HG02798 (cell line): Measurements from ENCODE around the gene RAD51B.
"Not testable (repeated sequence)": the region's sequence is repeated elsewhere in the genome, so short reads cannot be mapped to it uniquely, and the experiment has no call there.

Experiments used
- ATAC-seq: cut with Tn5 transposase; IDR thresholded peaks from one replicate; pipeline ENCODE4 v1.9.1; 2021; ENCODE audit warnings: mild to moderate bottlenecking; ENCODE audit not compliant: unreplicated experiment, poor library complexity

RAD51B gene

DNA sequence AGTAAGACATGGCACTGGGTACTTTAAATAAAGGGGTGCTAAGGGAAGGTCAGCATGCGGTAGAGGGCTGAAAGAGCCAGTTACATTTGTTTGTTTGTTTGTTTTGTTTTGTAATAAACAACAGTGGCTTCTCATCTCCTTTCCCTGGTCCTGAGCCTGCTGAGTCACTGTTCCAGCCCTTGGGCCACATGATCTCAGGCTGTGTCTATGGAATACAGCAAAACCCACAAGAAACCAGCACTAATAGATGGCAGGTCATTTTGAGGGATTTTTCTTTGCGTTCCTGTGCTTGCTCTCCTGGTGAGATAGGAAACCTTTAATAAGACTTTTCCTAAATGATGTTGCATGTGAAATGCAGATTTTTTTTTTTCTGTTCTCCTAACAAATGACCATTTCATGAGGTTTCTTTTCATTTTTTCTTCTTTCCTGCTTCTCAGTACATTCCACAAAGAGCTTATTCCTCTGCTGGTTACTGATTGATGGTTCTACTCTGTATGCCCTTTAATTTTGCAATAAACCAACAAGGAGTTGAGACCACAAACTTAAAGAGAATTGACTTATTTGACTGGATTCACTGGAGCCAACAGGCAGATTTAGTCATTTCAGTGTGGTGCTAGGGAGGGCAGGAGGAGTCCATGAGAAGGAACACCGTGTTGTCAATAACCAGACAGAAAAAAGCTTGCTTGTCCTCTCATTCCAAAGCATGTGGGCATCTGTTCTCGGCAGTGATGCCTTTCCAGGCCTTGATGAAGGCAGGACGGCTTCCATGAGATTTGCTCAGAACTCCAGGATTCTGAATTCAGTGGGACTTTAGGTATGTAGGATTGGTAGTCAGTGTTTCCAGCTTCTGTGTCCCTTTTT is 459.2 kb downstream of the RAD51B start:
- no peak for ATAC-seq

DNA sequence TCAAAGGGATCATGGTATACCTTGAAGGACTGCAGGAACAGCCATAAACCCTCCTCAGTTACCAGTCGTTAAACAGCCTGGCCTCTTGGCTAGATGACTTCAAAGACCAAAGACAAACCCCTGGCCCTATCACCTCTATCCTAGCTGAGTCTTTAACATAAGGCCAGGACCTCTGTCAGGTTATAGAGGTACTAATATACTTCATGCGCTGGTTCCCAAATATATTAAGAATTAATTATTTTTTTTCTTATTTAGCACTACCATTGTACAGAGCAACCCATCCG is 459.8 kb downstream of the RAD51B start:
- ATAC-seq, result no peak

DNA sequence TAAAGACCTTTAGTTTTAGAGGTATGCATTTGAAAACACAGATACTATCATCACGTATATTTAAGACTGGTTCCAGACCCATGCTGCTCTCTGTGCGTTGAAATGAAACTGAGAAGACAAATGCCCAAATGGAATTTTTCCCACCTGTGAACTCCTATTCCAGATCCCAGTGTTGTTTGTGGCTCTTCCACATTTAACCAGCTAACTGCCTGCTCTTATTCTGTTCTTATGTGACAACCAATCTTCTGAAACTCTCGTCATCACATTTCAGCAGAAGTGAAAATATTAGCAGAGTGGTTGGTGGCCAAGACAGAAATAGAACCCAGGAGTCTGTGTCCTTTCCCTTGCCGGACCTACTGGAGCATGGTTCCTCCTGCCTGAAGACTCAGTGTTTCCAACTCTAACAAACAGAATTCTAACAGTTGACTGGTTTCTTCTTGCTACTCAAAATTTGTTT is 460.2 kb downstream of the RAD51B start:
- peak; percentile 48 for ATAC-seq

DNA sequence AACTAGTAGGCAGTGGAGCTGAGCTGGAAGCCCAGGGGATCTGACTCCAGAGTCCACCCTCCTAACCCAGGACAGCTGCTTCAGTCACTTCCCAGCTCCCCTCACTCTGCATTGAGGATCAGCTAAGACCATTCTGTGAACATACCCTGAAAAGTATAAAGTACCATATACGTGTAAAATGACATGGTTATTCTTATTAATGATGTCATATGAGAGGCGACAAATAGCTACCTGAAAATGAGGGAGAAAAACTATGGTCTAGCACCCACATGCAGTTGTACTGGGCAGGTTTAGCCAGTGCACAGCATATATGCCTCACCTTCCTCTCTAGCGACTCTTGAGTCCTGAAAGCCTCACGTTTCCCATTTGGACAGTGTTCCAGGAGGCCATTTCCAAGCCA is 461.9 kb downstream of the RAD51B start:
- ATAC-seq, result no peak

DNA sequence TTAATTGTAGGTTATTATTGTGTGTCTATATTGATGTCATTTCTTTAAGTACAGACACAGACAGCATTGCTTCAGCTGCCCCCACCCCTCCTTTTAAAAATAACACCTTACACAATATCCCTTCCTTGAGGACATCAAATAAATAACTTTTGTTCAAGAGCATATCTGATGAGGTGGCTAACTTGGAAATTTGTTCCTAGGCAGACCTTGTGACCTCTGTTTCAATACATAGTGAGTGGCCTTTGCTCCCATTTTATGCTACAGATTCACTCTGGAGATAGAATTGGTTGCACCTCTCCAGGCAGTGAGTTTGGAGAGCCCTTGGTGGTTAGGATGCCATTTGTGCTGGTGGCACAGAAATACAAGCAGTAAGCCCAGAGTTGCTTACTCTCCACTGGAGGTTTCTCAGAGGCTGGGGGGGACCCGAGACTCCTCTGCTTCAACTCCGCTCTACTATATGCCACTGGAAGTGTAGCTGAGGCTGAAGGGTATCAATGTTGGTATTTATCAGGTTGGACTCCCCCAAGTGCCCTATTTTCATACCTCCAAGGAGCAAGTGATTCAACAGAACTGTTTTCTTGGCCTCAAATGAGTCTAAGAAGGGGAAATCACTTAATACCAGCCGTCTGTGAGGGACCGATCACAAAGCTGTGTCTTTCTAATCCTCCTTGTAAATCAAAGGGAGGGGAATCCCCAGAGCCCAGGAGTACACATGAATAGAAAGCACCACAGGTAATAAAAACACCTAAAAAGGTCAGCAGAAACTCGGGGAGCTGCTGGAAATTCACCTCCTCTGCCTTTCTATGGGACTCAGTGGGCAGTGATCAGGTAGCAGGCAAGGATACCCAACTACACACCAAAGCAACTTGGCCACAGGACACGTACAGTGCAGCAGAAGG is 463.1 kb downstream of the RAD51B start:
- peak; percentile 23 for ATAC-seq

DNA sequence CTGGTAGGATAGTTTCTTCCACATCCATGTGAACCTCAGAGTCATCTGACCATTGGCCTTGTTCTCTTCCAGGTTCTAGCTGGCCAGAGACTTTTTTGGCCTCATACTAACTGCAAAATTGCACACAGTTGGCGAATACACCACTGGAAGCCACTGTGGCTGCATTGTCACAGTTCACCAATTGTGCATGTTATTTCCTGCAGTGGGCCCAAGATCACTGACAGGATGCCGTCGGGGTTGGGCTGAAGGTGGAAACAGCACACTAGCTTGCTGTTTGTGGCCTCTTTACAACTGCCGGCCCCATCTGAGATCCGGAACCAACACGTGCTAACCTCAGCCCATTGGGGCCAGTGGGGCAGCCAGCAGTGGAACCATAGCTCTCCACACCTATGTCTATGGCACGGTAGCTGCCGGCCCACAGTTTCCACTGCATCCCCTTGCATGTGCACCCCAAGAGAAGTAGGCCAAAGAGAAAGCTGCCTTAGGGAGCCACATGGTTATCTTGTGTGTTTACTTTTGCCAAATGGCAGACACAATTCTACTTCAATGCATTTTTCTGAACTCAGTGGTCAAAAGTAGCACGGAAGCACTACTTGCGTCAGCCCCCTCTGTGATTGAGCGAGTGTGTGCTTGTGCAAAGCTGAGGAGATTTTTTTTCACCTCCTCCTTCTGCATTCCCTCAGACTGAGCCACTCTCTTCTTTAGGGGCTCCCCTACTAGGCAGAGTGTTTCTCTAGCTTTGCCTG is 464.0 kb downstream of the RAD51B start:
- peak; percentile 59 for ATAC-seq

DNA sequence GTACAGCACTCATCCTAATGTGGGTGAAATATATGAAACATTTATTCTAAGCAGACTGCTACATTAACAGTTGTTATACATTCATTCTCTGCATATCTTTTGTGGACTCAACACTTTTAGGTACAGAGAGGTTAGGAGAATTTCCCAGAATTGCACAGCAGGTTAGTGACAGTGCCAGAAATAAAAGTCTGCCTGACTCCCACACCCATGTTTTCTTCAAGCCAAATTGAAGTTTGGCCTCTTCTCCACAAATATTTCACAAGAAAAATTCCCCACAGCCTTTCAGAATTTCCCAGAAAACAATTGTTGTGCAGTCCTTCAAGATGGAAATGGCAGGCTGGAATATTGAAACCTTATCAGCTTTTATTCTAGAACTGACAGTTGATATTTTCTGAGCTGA is 464.8 kb downstream of the RAD51B start:
- ATAC-seq, result no peak

DNA sequence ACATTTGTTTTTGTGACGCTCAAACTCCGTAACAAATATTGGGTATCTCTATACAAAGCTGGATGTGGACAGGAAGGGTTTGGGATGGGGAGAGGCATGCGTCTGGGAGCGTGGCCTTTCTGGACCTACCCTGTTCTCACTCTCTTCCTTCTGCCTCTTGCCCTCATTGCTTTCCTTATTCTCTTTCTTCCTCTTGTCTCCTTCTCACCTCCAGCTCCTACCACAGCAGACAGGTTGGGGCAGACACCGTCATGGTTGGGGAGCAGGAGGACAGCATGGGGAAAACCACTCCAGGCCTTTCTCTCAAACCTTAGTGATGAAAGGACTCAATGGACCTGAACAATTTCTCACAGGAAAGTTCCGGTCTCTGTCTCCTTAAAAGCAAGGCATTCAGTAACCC is 465.3 kb downstream of the RAD51B start:
- ATAC-seq, result no peak

DNA sequence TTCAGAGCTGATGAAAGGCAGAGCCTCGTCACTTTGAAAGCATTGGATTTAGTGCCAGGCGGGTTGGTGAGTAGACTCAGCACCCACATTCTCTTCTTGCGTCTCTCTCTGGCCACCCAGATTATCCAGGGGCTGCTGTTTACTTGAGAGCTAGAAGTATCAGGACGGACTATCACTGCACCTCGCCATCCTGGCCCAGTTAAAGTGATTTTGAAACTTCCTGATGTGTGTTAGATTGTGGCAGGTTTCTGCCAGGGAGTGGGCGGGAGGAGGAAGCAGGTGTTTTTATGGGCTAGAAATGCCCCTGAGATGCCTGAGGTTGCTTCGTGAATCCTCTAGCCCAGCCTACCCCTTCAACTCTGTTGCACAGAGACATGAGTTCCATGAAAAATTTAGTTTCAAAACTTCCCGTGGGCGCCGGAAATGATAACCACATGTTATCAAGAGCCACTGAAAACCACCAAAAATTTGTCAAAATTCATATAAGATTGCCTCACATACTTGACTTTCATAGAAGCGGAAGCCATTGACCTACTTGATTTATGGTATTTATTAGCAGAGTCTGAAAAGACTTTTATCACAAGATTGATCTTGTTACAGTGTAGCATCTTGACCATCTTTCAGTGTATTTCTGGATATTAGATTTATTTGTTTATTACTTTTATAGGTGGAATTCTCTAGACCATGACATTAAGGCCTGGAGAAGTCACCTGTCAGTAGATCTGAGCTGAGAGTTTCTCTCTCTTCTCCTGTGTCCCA is 466.0 kb downstream of the RAD51B start:
- ATAC-seq, result peak; percentile 35

DNA sequence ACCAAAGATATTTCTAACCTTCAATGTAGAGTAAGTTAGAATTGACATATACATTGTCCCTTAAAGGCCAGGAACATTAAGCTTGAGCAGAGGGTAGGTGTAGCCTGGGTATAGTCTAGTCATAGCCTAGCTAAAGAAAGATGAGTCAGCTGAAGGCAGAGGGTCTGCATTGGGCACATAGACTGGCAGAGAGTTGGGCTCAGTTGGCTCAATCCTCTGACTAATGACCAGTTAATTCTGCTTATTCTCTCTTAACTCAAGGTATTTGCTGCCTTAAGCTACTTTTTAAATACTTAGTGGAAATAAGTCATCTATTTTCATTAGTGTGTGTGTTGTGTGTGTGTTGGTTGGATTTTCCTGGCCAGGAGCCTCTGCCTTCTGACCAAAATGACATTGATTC is 467.1 kb downstream of the RAD51B start:
- ATAC-seq, result no peak

DNA sequence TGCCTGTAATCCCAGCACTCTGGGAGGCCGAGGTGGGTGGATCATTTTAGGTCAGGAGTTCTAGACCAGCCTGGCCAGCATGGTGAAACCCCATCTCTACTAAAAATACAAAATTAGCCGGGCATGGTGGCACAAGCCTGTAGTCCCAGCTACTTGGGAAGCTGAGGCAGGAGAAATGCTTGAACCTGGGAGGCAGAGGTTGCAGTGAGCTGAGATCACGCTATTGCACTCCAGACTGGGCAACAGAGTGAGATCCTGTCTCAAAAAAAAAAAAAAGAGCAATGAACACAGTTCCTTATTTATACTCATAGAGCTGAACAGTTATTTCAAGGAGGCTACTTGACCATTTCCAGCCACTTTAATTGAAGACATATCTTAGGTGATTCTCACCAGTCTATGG is 469.9 kb downstream of the RAD51B start:
- not testable (repeated sequence) for ATAC-seq

DNA sequence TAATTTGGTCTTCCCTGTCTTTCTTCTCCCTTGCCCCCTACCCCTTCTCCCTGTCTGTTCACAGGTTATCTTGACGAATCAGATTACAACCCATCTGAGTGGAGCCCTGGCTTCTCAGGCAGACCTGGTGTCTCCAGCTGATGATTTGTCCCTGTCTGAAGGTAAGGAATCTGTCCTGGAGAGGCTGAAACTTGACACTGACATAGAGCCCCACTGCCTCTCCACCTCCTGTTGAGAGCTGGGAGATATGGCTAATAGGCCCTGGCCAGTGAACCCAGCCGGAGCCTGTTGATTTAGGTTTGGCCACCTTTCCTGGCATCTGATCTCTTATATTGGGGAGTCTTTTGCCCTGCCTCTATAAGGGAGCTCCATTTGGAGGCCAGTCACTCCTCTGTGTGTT is 472.2 kb downstream of the RAD51B start:
- ATAC-seq, result no peak

DNA sequence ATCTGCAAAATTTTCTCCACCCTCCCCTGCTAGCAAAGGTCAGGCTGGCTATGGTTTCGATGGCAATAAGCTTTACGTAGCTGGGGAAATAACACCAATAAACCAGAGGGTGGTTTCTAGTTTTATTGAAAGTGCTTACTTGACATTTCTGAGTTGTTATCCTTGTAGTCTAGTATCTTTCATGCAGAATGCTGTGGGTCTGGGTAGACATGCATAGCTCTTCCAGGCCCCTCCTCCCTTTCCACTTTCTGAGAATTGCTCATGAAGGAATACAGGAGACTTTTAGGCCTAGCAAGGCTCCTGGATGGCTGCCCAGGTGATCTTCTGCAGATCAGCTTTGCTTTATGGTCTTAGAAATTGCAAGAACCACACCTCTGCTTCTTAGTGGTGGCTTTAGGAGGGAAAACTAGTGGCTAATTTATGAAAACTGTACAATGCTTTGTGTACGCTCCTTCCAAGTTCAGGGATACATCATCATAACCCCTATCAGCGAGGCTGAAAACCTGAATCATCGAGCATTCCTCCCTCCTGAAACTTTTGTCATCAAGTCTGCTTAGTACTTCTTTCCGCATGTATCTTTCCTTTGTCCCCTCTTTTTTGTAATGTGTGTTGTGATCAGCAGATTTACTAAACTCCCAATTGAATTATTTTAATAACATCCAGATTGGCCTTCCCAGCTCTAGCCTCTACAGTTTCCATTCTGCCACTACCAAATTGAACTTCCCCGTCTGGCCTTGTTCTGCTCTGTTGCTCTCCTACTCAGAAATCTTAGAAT is 473.0 kb downstream of the RAD51B start:
- no peak for ATAC-seq

DNA sequence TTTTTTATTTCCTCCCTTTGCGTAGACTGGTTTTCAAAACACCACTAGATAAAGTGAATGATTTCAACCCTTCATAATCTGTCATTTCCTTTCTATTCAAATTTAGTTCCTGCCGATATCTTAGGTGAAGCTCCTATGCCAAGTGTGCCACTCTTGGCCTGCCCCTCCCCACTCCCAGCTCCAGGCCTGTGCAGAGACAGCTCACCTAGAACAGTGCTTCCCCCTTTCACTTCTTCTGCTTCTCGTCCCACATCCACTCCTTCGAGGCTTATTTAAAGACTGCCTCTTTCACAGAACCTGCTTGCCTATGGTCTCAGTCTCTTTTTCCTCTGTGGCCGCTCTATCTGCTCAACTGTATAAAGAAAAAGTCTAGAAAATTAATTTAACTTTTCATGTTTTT is 473.8 kb downstream of the RAD51B start:
- no peak for ATAC-seq

DNA sequence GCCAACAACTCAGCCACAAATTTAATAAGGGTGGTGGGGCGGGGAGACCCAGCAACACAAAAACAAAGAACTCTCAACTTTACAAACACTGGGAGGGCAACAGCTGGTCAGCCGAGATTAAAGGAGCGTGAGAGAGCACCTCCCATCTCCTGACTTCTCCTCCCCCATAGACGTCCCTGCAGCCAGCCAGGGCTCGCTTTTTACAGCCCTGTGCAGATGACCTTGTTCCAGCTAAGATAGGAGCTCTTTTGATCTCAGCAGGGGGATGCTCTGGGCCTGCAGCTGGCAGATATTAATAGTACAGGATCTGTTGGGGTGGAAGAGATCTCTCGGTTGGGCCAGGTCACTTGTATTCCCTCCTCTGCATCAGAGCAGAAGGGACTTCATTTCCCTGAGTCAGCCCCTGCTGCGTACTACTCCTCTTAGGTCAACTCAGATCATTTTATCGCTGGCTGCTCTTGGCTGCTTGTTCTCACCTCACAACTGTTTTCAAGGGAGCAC is 475.8 kb downstream of the RAD51B start:
- no peak for ATAC-seq

DNA sequence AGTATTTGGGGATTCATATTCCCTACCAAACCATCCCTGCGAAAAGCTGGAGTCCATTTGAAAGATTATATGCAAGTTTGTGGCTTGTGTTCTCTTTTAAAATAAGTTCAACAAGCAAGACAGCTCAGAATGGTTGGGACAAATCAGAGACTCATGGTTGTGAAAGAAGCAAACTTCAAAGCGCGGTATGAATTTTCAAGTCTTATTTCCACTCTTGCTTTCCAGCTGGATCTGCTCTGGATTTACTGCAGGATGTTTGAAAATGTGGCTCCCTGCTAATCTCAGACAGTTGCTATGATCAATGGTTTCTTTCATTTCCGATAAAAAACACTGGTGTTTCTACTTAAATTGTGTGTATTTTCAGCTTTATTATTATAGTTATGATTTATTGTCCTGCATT is 477.5 kb downstream of the RAD51B start:
- ATAC-seq, result no peak

DNA sequence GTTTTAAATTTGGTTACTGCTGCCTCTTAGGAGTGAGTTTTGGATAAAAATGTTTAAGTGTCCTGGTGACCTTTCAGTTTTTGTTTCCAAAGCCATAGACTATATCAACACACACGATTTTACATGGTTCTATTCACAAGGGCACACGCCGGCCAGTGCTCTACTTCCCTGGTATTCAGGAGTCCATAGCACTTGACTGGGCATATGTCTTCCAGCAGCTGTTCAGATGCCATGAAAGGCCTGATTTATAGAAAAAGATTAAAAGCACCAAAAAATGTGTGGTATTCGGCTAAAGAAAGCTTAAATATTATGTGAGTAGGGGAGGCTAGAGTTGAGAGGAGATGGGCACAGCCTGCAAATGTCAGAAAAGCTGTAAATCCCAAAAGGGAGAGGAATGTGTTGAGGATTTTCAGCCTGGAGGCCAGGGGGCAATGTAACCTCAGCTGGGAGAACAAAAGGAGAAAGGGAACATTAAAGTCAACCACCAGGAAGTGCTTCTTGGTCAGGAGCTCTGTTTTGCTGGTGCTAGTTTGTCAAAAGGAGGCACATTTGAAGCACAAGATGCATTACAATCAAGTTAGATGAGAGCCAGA is 478.4 kb downstream of the RAD51B start:
- no peak for ATAC-seq

DNA sequence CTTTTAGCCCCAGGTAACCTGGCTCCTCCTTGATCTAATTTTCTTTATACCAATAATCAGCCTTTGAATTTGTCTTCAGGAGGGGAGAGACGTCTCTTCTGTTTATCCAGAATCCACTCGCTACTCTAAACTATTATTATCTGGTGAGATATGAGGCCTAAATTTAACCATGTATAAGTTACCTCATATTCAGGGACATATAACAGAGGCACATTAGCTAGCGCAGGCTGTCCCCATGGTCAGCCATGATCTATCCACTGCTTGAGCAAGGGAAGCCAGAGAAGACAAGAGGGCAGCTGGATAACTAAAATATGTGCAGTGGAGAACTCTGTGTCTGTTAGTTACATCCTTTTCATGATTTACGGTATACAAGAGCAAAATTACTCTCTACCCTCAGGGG is 481.0 kb downstream of the RAD51B start:
- no peak for ATAC-seq

DNA sequence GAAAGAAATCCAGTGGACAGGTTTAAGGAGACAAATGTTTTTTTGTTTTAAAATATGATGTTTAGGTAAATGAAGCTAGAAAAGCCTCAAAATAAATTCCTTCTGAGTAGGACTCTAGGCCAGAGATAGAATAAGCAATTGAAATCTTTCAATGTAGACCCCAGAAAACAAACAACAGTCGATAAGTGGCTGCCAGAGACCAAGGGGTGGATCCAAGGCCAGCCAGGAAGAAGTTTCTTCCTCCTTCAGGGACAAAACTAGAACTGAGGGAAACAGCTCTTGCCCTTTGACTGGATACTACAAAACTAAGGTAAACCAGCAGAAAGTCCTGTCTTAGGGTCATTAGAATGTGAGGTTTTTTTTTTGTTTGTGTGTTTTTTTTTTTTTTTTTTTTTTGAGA is 481.6 kb downstream of the RAD51B start:
- ATAC-seq, result no peak
